Fibroblast of the aortic adventitia (primary cell): ENCODE results near the gene TADA3. TPM values are rescaled to one million over a fixed set of nuclear protein-coding genes. Genes with fewer than 3 reads are reported as not detected.

Source experiments
- DNase-seq: peaks from one replicate; pipeline ENCODE4 v3.0.0-alpha.2; 2010; ENCODE audit warnings: low read depth
- H3K4me3 ChIP-seq: 2 replicates; pipeline ENCODE4 v1.5.1; 2011; ENCODE audit warnings: low read depth, mild to moderate bottlenecking, control low read depth, low read length, moderate library complexity
- total RNA-seq: library from RNA; depleted of rRNA; stranded (reverse); fragments of >200 nt; gene quantifications from 2 replicates; pipeline ENCODE4 v1.2.3, GENCODE V29; 2012; ENCODE audit warnings: low replicate concordance
- TF ChIP-seq, protein P1 (sequence below): IDR thresholded peaks from 2 replicates; pipeline ENCODE4 v1.5.1; 2011; ENCODE audit warnings: mild to moderate bottlenecking, low read length, control low read depth, inconsistent platforms; ENCODE audit not compliant: insufficient read depth

Gene TADA3
- total RNA-seq, 1 donor = 74.2 TPM

DNA sequence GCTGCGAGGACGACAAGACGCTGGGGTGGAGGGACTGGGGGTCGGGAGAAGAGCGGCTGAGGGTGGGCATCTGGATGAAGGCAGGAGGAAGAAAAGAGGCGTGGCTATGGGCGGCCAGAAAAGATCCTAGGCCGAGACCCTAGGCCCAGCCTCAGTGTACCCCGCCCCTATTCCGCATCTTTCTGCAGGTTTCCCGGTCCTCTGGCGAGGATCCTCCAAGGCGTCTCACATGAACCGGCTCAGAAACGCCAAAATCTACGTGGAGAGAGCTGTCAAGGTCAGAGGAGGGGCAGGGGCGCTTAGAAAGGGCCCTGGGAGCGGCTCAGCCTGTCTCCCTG lies 18.1 kb upstream of the TADA3 start:
- H3K4me3 ChIP-seq = peak overlapping the region; percentile 65
- TF ChIP-seq, protein P1, sequence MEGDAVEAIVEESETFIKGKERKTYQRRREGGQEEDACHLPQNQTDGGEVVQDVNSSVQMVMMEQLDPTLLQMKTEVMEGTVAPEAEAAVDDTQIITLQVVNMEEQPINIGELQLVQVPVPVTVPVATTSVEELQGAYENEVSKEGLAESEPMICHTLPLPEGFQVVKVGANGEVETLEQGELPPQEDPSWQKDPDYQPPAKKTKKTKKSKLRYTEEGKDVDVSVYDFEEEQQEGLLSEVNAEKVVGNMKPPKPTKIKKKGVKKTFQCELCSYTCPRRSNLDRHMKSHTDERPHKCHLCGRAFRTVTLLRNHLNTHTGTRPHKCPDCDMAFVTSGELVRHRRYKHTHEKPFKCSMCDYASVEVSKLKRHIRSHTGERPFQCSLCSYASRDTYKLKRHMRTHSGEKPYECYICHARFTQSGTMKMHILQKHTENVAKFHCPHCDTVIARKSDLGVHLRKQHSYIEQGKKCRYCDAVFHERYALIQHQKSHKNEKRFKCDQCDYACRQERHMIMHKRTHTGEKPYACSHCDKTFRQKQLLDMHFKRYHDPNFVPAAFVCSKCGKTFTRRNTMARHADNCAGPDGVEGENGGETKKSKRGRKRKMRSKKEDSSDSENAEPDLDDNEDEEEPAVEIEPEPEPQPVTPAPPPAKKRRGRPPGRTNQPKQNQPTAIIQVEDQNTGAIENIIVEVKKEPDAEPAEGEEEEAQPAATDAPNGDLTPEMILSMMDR = no peak
- DNase-seq = peak; percentile 19

- peak; percentile 51 for DNase-seq
- H3K4me3 ChIP-seq = peak within 1 kb of the TSS; percentile 65
- TF ChIP-seq, protein P1 = no peak
Observed at GRCh38 chr3:9809615-9810432, 17.6 kb upstream of the TADA3 start, which contains the start of gene TTLL3. TSS of gene TTLL3 (plus strand) at chr3:9810262. CDS start at chr3:9810662, 400 bp downstream.

DNA sequence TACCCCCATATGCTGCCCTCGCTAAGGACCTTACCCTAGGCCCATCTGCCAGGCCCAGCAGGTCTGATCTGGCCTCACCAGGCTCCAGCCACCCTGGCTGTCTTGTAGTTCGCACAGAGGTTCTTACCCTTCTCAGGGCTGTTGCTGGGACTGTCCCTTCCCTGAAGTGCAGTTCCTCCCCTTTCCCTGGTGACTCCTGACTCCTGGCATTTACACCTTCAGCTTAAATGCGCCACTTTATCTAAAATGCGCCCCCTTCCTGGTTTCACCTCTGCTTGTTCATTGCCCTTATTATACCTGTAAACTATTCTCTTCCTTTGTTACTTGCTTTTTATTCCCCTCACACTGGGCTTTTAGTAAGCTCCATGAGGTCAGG lies 17.0 kb upstream of the TADA3 start:
- TF ChIP-seq, protein P1 = no peak
- no peak for DNase-seq
- peak overlapping the region; percentile 65 for H3K4me3 ChIP-seq

GRCh38 chr3:9808345-9809037 lies 16.2 kb upstream of the TADA3 start:
- TF ChIP-seq, protein P1 = peak; percentile 22
- DNase-seq = peak; percentile 27
- no peak overlapping the region for H3K4me3 ChIP-seq

GRCh38 chr3:9807981-9808344 lies 15.7 kb upstream of the TADA3 start:
- TF ChIP-seq, protein P1 = no peak
- no peak overlapping the region for H3K4me3 ChIP-seq

GRCh38 chr3:9806688-9807589 lies 14.7 kb upstream of the TADA3 start:
- no peak overlapping the region for H3K4me3 ChIP-seq
- TF ChIP-seq, protein P1 = no peak
- DNase-seq = no peak

More at GRCh38 chr3:9807981-9808344, 15.7 kb upstream of the TADA3 start:
- no peak for DNase-seq
